Measurements from ENCODE around the gene NET1.
"Not testable (repeated sequence)": the region's sequence is repeated elsewhere in the genome, so short reads cannot be mapped to it uniquely, and the experiment has no call there.

NET1 gene

DNA sequence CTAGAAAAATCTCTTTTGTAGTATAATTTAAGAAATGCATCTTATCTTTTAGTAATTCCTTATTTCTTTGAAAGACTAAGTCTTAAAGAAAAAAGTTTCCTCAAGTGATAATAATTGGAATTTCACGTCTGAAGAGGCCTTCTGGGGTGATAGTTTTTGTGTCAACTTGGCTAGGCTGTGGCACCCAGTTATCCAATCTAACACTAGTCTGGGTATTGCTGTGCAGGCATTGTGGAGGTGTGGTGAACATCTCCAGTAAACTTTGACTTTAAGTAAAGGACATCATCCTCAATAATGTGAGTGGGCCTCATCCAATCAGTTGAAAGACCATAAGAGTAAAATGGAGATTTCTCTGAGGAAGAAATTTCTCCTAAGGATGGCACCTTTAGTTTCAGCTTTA is 5.4 kb upstream of the NET1 start:
- Histone ChIP-seq H4K8ac (ENCODE audit: low read depth, low read length) (no peak overlapping the region), H3K27me3 (ENCODE audit: control insufficient read depth in 3 of 3, insufficient read depth in 3 of 3, low read depth in 1 of 3, low read length in 3 of 3) (peaks cover 0 to 14% (median 0%) of the 10 kb centered on the region in 3 experiments), H3K23ac (ENCODE audit: low read depth, low read length, poor library complexity) (no peak overlapping the region), H3K4me3 (ENCODE audit: low read length in 2 of 2) (no peak overlapping the region), H2BK12ac (ENCODE audit: low read length) (no peak overlapping the region), H3K9me3 (replicated peaks in 1 of 2; ENCODE audit: control insufficient read depth in 2 of 2, insufficient read depth in 1 of 2, low read depth in 1 of 2, low read length in 2 of 2) (peaks cover 1 to 3% of the 10 kb centered on the region in 2 donors), H2AFZ (ENCODE audit: low read length) (no peak overlapping the region), H2BK120ac (ENCODE audit: low read depth, low read length) (no peak overlapping the region), H3K4ac (ENCODE audit: low read length) (no peak overlapping the region), H3K79me1 (ENCODE audit: low read depth, low read length) (no peaks in the 10 kb centered on the region), H3K36me3 (replicated peaks in 1 of 2; ENCODE audit: control insufficient read depth in 2 of 2, insufficient read depth in 2 of 2, low read length in 2 of 2) (no peaks in the 10 kb centered on the region), H3K4me2 (ENCODE audit: insufficient read depth, low read length, poor library complexity, severe bottlenecking) (no peak overlapping the region), H3K4me1 (ENCODE audit: control insufficient read depth in 2 of 2, insufficient read depth in 1 of 2, low read depth in 1 of 2, low read length in 2 of 2) (no peaks in the 10 kb centered on the region), H3K18ac (ENCODE audit: low read length) (no peak overlapping the region), H2BK5ac (ENCODE audit: low read length) (no peak overlapping the region), H2BK15ac (ENCODE audit: low read length) (no peak overlapping the region), H3K14ac (ENCODE audit: low read length) (no peak overlapping the region), H3K9ac (ENCODE audit: low read depth, low read length, poor library complexity) (no peak overlapping the region), H4K91ac (ENCODE audit: low read depth, low read length, poor library complexity) (no peak overlapping the region), H3K27ac (replicated peaks; ENCODE audit: low read length) (no peak overlapping the region), H2AK5ac (ENCODE audit: low read depth, low read length) (no peak overlapping the region)
- WGBS, 2 donors (ENCODE audit: extremely low coverage in 2 of 2, insufficient read length in 2 of 2, insufficient replicate concordance in 1 of 2): no CpG with 5 or more reads among the region's 1 CpG
- no peak for DNase-seq (ENCODE audit: low spot score)

GRCh38 chr10:5410787-5411186 is 1.6 kb upstream of the NET1 start:
- not testable (repeated sequence) for H3K4me1 ChIP-seq (ENCODE audit: control insufficient read depth in 2 of 2, insufficient read depth in 1 of 2, low read depth in 1 of 2, low read length in 2 of 2)

GRCh38 chr10:5411941-5412276 is 448 bp upstream of the NET1 start:
- Histone ChIP-seq H3K36me3 (replicated peaks in 1 of 2; ENCODE audit: control insufficient read depth in 2 of 2, insufficient read depth in 2 of 2, low read length in 2 of 2) (peaks cover 0 to 4% of the 10 kb centered on the region in 2 donors), H2BK12ac (ENCODE audit: low read length) (no peak overlapping the region), H3K27ac (replicated peaks; ENCODE audit: low read length) (no peak overlapping the region), H2BK5ac (ENCODE audit: low read length) (no peak overlapping the region), H3K4me3 (ENCODE audit: low read length in 2 of 2) (peak overlapping the region in 1 of 2 donors; percentile 60), H4K91ac (ENCODE audit: low read depth, low read length, poor library complexity) (no peak overlapping the region), H3K4ac (ENCODE audit: low read length) (no peak overlapping the region), H2BK120ac (ENCODE audit: low read depth, low read length) (no peak overlapping the region), H3K27me3 (ENCODE audit: control insufficient read depth in 3 of 3, insufficient read depth in 3 of 3, low read depth in 1 of 3, low read length in 3 of 3) (no peaks in the 10 kb centered on the region), H2BK15ac (ENCODE audit: low read length) (no peak overlapping the region), H3K18ac (ENCODE audit: low read length) (no peak overlapping the region), H3K9me3 (replicated peaks in 1 of 2; ENCODE audit: control insufficient read depth in 2 of 2, insufficient read depth in 1 of 2, low read depth in 1 of 2, low read length in 2 of 2) (peaks cover under 1 to 13% of the 10 kb centered on the region in 2 donors), H2AK5ac (ENCODE audit: low read depth, low read length) (no peak overlapping the region), H3K14ac (ENCODE audit: low read length) (no peak overlapping the region), H3K9ac (ENCODE audit: low read depth, low read length, poor library complexity) (no peak overlapping the region), H3K4me1 (ENCODE audit: control insufficient read depth in 2 of 2, insufficient read depth in 1 of 2, low read depth in 1 of 2, low read length in 2 of 2) (peaks cover 1 to 5% of the 10 kb centered on the region in 2 donors), H3K79me1 (ENCODE audit: low read depth, low read length) (peaks cover 4% of the 10 kb centered on the region), H3K4me2 (ENCODE audit: insufficient read depth, low read length, poor library complexity, severe bottlenecking) (no peak overlapping the region), H2AFZ (ENCODE audit: low read length) (peak overlapping the region; percentile 79), H3K23ac (ENCODE audit: low read depth, low read length, poor library complexity) (no peak overlapping the region), H4K8ac (ENCODE audit: low read depth, low read length) (no peak overlapping the region)
- no peak for DNase-seq (ENCODE audit: low spot score)
- no CpG with 5 or more reads among the region's 3 CpGs for WGBS, 2 donors (ENCODE audit: extremely low coverage in 2 of 2, insufficient read length in 2 of 2, insufficient replicate concordance in 1 of 2)

More at GRCh38 chr10:5410787-5411186, 1.6 kb upstream of the NET1 start:
- H2AFZ ChIP-seq (ENCODE audit: low read length); H2BK120ac ChIP-seq (ENCODE audit: low read depth, low read length); DNase-seq (ENCODE audit: low spot score); H3K9me3 ChIP-seq (replicated peaks in 1 of 2; ENCODE audit: control insufficient read depth in 2 of 2, insufficient read depth in 1 of 2, low read depth in 1 of 2, low read length in 2 of 2); H2BK15ac ChIP-seq (ENCODE audit: low read length); H4K8ac ChIP-seq (ENCODE audit: low read depth, low read length); H3K23ac ChIP-seq (ENCODE audit: low read depth, low read length, poor library complexity); H3K4me3 ChIP-seq (ENCODE audit: low read length in 2 of 2); H3K14ac ChIP-seq (ENCODE audit: low read length); H3K27ac ChIP-seq (replicated peaks; ENCODE audit: low read length); H2BK12ac ChIP-seq (ENCODE audit: low read length); H3K27me3 ChIP-seq (ENCODE audit: control insufficient read depth in 3 of 3, insufficient read depth in 3 of 3, low read depth in 1 of 3, low read length in 3 of 3); H3K4ac ChIP-seq (ENCODE audit: low read length); H3K18ac ChIP-seq (ENCODE audit: low read length); H3K79me1 ChIP-seq (ENCODE audit: low read depth, low read length); H2BK5ac ChIP-seq (ENCODE audit: low read length); H3K36me3 ChIP-seq (replicated peaks in 1 of 2; ENCODE audit: control insufficient read depth in 2 of 2, insufficient read depth in 2 of 2, low read length in 2 of 2); H4K91ac ChIP-seq (ENCODE audit: low read depth, low read length, poor library complexity); H3K9ac ChIP-seq (ENCODE audit: low read depth, low read length, poor library complexity); H2AK5ac ChIP-seq (ENCODE audit: low read depth, low read length); H3K4me2 ChIP-seq (ENCODE audit: insufficient read depth, low read length, poor library complexity, severe bottlenecking): not testable (repeated sequence)

DNA sequence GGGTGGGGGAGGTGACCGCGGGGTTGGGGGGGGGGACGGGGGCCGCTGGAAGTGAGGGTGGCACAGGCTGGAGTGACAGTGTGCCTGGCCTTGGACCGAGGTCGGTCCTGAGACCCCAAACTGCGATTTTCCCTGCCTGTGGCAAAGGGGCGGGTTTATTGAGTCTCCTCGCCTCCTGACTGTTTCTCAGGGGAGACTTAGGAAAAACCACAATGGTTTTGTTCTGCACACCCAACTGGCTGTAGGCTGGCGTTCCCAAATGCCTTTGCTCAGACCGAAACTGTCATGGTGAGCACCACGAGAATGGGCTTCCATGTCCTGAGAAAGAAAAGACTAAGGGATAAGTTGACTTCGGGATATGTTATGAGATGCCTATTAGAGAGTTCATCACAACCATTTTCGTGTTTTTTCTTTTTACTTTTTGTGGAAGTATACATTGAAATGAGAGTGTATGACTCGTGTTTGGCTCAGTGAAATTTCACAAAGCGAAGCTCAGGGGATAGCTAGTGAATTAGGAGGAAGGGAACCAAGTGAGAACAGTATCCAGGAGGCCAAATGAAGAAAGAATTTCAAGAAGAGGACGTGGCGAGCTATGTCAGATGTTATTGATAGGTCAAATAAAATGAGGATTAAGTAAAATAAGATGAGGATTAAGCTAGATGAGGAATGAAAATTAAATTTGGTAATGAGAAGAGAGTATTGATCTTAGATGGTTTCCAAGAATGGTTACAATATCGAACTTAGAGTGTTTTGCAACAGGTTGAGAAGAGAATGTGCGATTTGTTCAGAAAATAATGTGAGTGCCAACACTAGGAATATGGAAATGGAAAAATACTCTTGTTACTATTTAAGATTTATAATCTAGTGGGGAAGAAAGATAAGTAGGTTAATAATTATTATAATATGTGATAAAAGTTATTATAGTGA is 918 bp downstream of the NET1 start:
- Histone ChIP-seq H3K36me3 (replicated peaks in 1 of 2; ENCODE audit: control insufficient read depth in 2 of 2, insufficient read depth in 2 of 2, low read length in 2 of 2) (peaks cover 0 to 4% of the 10 kb centered on the region in 2 donors), H3K4ac (ENCODE audit: low read length) (no peak overlapping the region), H3K9ac (ENCODE audit: low read depth, low read length, poor library complexity) (no peak overlapping the region), H3K9me3 (replicated peaks in 1 of 2; ENCODE audit: control insufficient read depth in 2 of 2, insufficient read depth in 1 of 2, low read depth in 1 of 2, low read length in 2 of 2) (peaks cover 0 to 23% of the 10 kb centered on the region in 2 donors), H3K14ac (ENCODE audit: low read length) (no peak overlapping the region), H2AFZ (ENCODE audit: low read length) (peak overlapping the region; percentile 35), H2BK120ac (ENCODE audit: low read depth, low read length) (no peak overlapping the region), H3K27ac (replicated peaks; ENCODE audit: low read length) (no peak overlapping the region), H4K8ac (ENCODE audit: low read depth, low read length) (no peak overlapping the region), H3K18ac (ENCODE audit: low read length) (no peak overlapping the region), H3K27me3 (ENCODE audit: control insufficient read depth in 3 of 3, insufficient read depth in 3 of 3, low read depth in 1 of 3, low read length in 3 of 3) (no peaks in the 10 kb centered on the region), H2BK5ac (ENCODE audit: low read length) (peak overlapping the region; percentile 82), H2BK12ac (ENCODE audit: low read length) (no peak overlapping the region), H3K4me2 (ENCODE audit: insufficient read depth, low read length, poor library complexity, severe bottlenecking) (peak overlapping the region; percentile 46), H4K91ac (ENCODE audit: low read depth, low read length, poor library complexity) (no peak overlapping the region), H3K79me1 (ENCODE audit: low read depth, low read length) (peaks cover 6% of the 10 kb centered on the region), H3K4me1 (ENCODE audit: control insufficient read depth in 2 of 2, insufficient read depth in 1 of 2, low read depth in 1 of 2, low read length in 2 of 2) (peaks cover 1 to 5% of the 10 kb centered on the region in 2 donors), H3K4me3 (ENCODE audit: low read length in 2 of 2) (peak overlapping the region; percentile 60 to 99), H2AK5ac (ENCODE audit: low read depth, low read length) (no peak overlapping the region), H3K23ac (ENCODE audit: low read depth, low read length, poor library complexity) (no peak overlapping the region), H2BK15ac (ENCODE audit: low read length) (no peak overlapping the region)
- WGBS, 2 donors (ENCODE audit: extremely low coverage in 2 of 2, insufficient read length in 2 of 2, insufficient replicate concordance in 1 of 2): 100% methylated on average over 1 of the region's 20 CpGs; no CpG with 5 or more reads in 1 of the 2 donors
- DNase-seq (ENCODE audit: low spot score): peak; percentile 39

Data from neuronal stem cell (in vitro differentiated cells).